Activated T-helper 1 cell treated with anti-CD3 and anti-CD28 coated beads, Interleukin-2, amount 50 U/mL, for 16 hours (primary cell): ENCODE data around the gene FBXL13.
"Not testable (repeated sequence)": the region's sequence is repeated elsewhere in the genome, so short reads cannot be mapped to it uniquely, and the experiment has no call there.

Experiments
- DNase-seq, 2 donors: peaks; one replicate each; pipeline ENCODE4 v3.0.0-alpha.2; 2020; ENCODE audit warnings: low read depth in 1 of 2, low spot score in 1 of 2

FBXL13 gene

GRCh38 chr7:103031024-103031423 lies 43.6 kb downstream of the FBXL13 start:
- no peak for DNase-seq

- no peak for DNase-seq
Measured at GRCh38 chr7:103025341-103025740, 49.3 kb downstream of the FBXL13 start.

GRCh38 chr7:103023578-103023977 lies 51.0 kb downstream of the FBXL13 start:
- DNase-seq: not testable (repeated sequence)

- not testable (repeated sequence) for DNase-seq
Measured at GRCh38 chr7:103021490-103021889, 53.1 kb downstream of the FBXL13 start.

GRCh38 chr7:103020876-103021275 lies 53.7 kb downstream of the FBXL13 start:
- DNase-seq: not testable (repeated sequence)

GRCh38 chr7:103018295-103018694 lies 56.3 kb downstream of the FBXL13 start:
- DNase-seq: not testable (repeated sequence)

- no peak for DNase-seq
Measured at GRCh38 chr7:103011650-103012049, 62.9 kb downstream of the FBXL13 start.

GRCh38 chr7:103010211-103010610 lies 64.4 kb downstream of the FBXL13 start:
- DNase-seq: no peak

GRCh38 chr7:103009466-103010185 lies 65.0 kb downstream of the FBXL13 start:
- DNase-seq: no peak

- no peak for DNase-seq
Measured at GRCh38 chr7:103003004-103003403, 71.6 kb downstream of the FBXL13 start.

- no peak for DNase-seq
Measured at GRCh38 chr7:103001210-103001609, 73.4 kb downstream of the FBXL13 start.

GRCh38 chr7:102996957-102997356 lies 77.6 kb downstream of the FBXL13 start:
- DNase-seq: no peak

GRCh38 chr7:102995609-102996008 lies 79.0 kb downstream of the FBXL13 start:
- DNase-seq: not testable (repeated sequence)

GRCh38 chr7:102994567-102994966 lies 80.0 kb downstream of the FBXL13 start:
- no peak for DNase-seq

- DNase-seq: no peak
Measured at GRCh38 chr7:102993718-102994029, 80.9 kb downstream of the FBXL13 start.

- no peak for DNase-seq
Measured at GRCh38 chr7:102992938-102993717, 81.5 kb downstream of the FBXL13 start.

GRCh38 chr7:102992509-102992937 lies 82.1 kb downstream of the FBXL13 start:
- DNase-seq: no peak

GRCh38 chr7:102991540-102992214 lies 82.9 kb downstream of the FBXL13 start:
- DNase-seq: no peak

GRCh38 chr7:102991077-102991539 lies 83.5 kb downstream of the FBXL13 start:
- no peak for DNase-seq

- no peak for DNase-seq
Measured at GRCh38 chr7:102990642-102991041, 84.0 kb downstream of the FBXL13 start.

GRCh38 chr7:102988631-102989560 lies 85.7 kb downstream of the FBXL13 start:
- DNase-seq: no peak
